Measurements from ENCODE around the gene BMPR1A. TPM values are rescaled to one million over a fixed set of nuclear protein-coding genes. Genes with fewer than 3 reads are reported as not detected.

BMPR1A gene
- total and polyA plus RNA-seq, 4 donors = 2.2 to 16.0 (median 8.9) TPM

- Histone ChIP-seq H3K9me3 (ENCODE audit: control insufficient read depth in 4 of 4, low read length in 3 of 4) (no peaks in the 10 kb centered on the region), H3K27me3 (ENCODE audit: control insufficient read depth in 4 of 4, insufficient read depth in 4 of 4, low read length in 3 of 4) (no peaks in the 10 kb centered on the region), H3K4me3 (ENCODE audit: low read depth in 1 of 3, low read length in 3 of 3) (no peak overlapping the region), H3K36me3 (ENCODE audit: control insufficient read depth in 4 of 4, insufficient read depth in 3 of 4, low read depth in 1 of 4, low read length in 3 of 4) (peaks cover 0 to 2% (median 0%) of the 10 kb centered on the region in 4 donors), H3K27ac (ENCODE audit: low read depth in 1 of 2, low read length in 2 of 2) (no peak overlapping the region), H3K9ac (ENCODE audit: low read depth in 1 of 2, low read length in 2 of 2) (no peak overlapping the region), H3K4me1 (ENCODE audit: control insufficient read depth in 4 of 4, insufficient read depth in 4 of 4, low read length in 3 of 4) (no peaks in the 10 kb centered on the region)
- 78% methylated on average over 3 of the region's 3 CpGs for WGBS
- no peak for DNase-seq (ENCODE audit: low spot score)
- TF ChIP-seq RXRA (IDR thresholded peaks at IDR 0.05) (no peak), RAD21 (IDR thresholded peaks at IDR 0.05) (no peak), SP1 (IDR thresholded peaks at IDR 0.05) (no peak), EGR1 (IDR thresholded peaks at IDR 0.05; ENCODE audit: low read depth in 2 of 2) (no peak), HNF4A (conservative IDR thresholded peaks at IDR 0.05) (no peak), FOXA1 (IDR thresholded peaks at IDR 0.05) (no peak), REST (IDR thresholded peaks at IDR 0.05) (no peak), GABPA (IDR thresholded peaks at IDR 0.05 in 1 of 2, conservative IDR thresholded peaks at IDR 0.05 in 1 of 2) (no peak), TAF1 (conservative IDR thresholded peaks at IDR 0.05) (no peak), ZBTB33 (IDR thresholded peaks at IDR 0.05) (no peak), FOXA2 (IDR thresholded peaks at IDR 0.05) (no peak), YY1 (IDR thresholded peaks at IDR 0.05) (no peak), JUND (IDR thresholded peaks at IDR 0.05) (no peak), CTCF (IDR thresholded peaks at IDR 0.05; ENCODE audit: low read depth, low read length, missing input control) (no peak), HNF4G (IDR thresholded peaks at IDR 0.05) (no peak), NR2F2 (IDR thresholded peaks at IDR 0.05) (no peak)
- TF ChIP-seq, protein P1, sequence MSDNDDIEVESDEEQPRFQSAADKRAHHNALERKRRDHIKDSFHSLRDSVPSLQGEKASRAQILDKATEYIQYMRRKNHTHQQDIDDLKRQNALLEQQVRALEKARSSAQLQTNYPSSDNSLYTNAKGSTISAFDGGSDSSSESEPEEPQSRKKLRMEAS (IDR thresholded peaks at IDR 0.05) = no peak
- TF ChIP-seq, protein P2, sequence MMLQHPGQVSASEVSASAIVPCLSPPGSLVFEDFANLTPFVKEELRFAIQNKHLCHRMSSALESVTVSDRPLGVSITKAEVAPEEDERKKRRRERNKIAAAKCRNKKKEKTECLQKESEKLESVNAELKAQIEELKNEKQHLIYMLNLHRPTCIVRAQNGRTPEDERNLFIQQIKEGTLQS (IDR thresholded peaks at IDR 0.05) = no peak
These were observed 106.0 kb downstream of the BMPR1A start for GRCh38 chr10:86862373-86862772.
